Chondrocyte (in vitro differentiated cells): ENCODE data around the gene APC. TPM values are rescaled to one million over a fixed set of nuclear protein-coding genes. Genes with fewer than 3 reads are reported as not detected.

Experiments
- DNase-seq: peaks from one replicate; pipeline ENCODE4 v3.0.0; 2021; ENCODE audit warnings: mixed read lengths, low spot score
- H3K27ac Mint-ChIP-seq: one replicate; pipeline ENCODE4 v1.8.0; 2021; ENCODE audit warnings: mild to moderate bottlenecking, moderate library complexity, mixed read lengths; ENCODE audit not compliant: unreplicated experiment
- H3K27me3 Mint-ChIP-seq: 2 replicates; pipeline ENCODE4 v1.8.0; 2021; ENCODE audit warnings: low read depth, mixed read lengths
- H3K36me3 Mint-ChIP-seq: 2 replicates; pipeline ENCODE4 v1.8.0; 2021; ENCODE audit warnings: low read depth, mixed read lengths
- H3K4me1 Mint-ChIP-seq: 2 replicates; pipeline ENCODE4 v1.8.0; 2021; ENCODE audit warnings: low read depth, mild to moderate bottlenecking, mixed read lengths
- H3K4me3 Mint-ChIP-seq: one replicate; pipeline ENCODE4 v1.8.0; 2021; ENCODE audit warnings: mild to moderate bottlenecking, moderate library complexity, mixed read lengths; ENCODE audit not compliant: unreplicated experiment
- H3K9me3 Mint-ChIP-seq: 2 replicates; pipeline ENCODE4 v1.8.0; 2021; ENCODE audit warnings: low read depth, mixed read lengths
- CTCF ChIP-seq: fragments of 200-600 bp; sonication (generic); IDR thresholded peaks from 2 replicates; pipeline ENCODE4 v1.5.0; 2021; ENCODE audit warnings: antibody characterized with exemption, mild to moderate bottlenecking, moderate library complexity
- long read RNA-seq: library from polyadenylated mRNA; stranded (forward); transcript quantifications from one replicate; pipeline ENCODE4 v2.0.0, GENCODE V29; 2021
- total RNA-seq: library from RNA; stranded (reverse); gene quantifications from 3 replicates; pipeline ENCODE4 v1.2.1, GENCODE V29; 2021

APC gene
- total RNA-seq: 43.9 to 48.7 TPM (median 46.8 TPM) in 3 replicates
- long read RNA-seq, partial matches to known transcripts: 1 of 9 reads
- long read RNA-seq, other reads (novel, unspliced or antisense): 8 of 9 reads

- Mint-ChIP-seq H3K4me1 (peaks cover 21% of the 10 kb centered on the region), H3K27ac (peak within 1 kb of the TSS; percentile 98), H3K9me3 (no peaks in the 10 kb centered on the region), H3K27me3 (no peaks in the 10 kb centered on the region), H3K36me3 (no peaks in the 10 kb centered on the region), H3K4me3 (peak within 1 kb of the TSS; percentile 99)
- peak; percentile 26 for TF ChIP-seq CTCF
- peak; percentile 98 for DNase-seq
These were observed at the start of gene APC for GRCh38 chr5:112737463-112738190. Gene APC (plus strand): TSS chr5:112737885. CDS start chr5:112754891, 17,006 bp downstream.

GRCh38 chr5:112689155-112689909 lies 48.4 kb upstream of the APC start:
- DNase-seq: no peak
- Mint-ChIP-seq H3K27ac (no peak overlapping the region), H3K4me3 (no peak overlapping the region), H3K4me1 (peaks cover 24% of the 10 kb centered on the region), H3K36me3 (no peaks in the 10 kb centered on the region), H3K27me3 (peaks cover 2% of the 10 kb centered on the region), H3K9me3 (no peaks in the 10 kb centered on the region)
- TF ChIP-seq CTCF: no peak

DNA sequence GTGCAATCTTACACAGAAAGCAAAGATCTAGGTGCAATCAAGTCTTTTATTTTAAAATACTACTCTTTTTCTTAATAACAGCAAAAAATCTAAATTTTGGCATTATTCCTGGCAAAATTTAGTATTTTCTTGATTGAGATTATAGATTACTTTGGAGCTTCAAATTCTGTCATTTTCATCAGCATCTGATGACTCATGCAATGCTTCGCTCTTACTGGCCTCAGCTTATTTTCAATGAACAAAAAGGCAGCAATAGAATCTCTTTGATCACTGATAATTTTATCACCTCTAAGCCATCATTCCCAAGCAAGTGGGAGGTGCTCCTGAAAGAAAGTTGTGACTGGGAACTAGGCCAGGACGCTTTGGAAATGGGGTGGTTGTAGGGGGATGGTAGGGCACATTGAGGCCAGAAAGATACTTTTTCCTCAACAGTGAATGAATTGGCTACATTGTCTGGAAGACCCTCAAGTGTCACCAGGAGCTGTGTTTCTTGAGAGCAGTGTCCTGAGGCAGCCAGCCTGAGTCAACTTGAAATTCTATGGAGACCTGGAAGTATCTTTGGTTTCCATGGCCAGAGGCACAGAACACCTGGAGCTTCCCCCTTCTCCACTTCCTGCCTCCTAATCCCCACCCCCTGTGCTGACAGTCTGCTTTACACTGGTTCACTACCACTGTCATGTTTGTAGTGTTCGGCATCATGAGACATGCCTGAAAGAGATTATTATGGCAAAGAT lies 46.9 kb upstream of the APC start:
- Mint-ChIP-seq H3K36me3 (no peaks in the 10 kb centered on the region), H3K9me3 (no peaks in the 10 kb centered on the region), H3K4me1 (peaks cover 16% of the 10 kb centered on the region), H3K27ac (no peak overlapping the region), H3K27me3 (peaks cover 2% of the 10 kb centered on the region), H3K4me3 (no peak overlapping the region)
- no peak for TF ChIP-seq CTCF
- no peak for DNase-seq

GRCh38 chr5:112691339-112691680 lies 46.4 kb upstream of the APC start:
- no peak for DNase-seq

More at GRCh38 chr5:112691339-112691680, 46.4 kb upstream of the APC start:
- no peaks in the 10 kb centered on the region for H3K36me3 Mint-ChIP-seq
- H3K27ac Mint-ChIP-seq: no peak overlapping the region
- TF ChIP-seq CTCF: no peak
- H3K27me3 Mint-ChIP-seq: peaks cover 2% of the 10 kb centered on the region
- no peaks in the 10 kb centered on the region for H3K9me3 Mint-ChIP-seq
- H3K4me1 Mint-ChIP-seq: peaks cover 11% of the 10 kb centered on the region
- no peak overlapping the region for H3K4me3 Mint-ChIP-seq
